ENCODE data around the gene EMC9. TPM values are rescaled to one million over a fixed set of nuclear protein-coding genes. Genes with fewer than 3 reads are reported as not detected.

The EMC9 gene
- total and polyA plus RNA-seq, 2 experiments from 2014 or later, result 13.8 to 34.1 TPM

GRCh38 chr14:24184104-24184970 is 42.9 kb upstream of the EMC9 start:
- TF ChIP-seq EZH2phosphoT487 (IDR thresholded peaks at IDR 0.05; ENCODE audit: low read depth, severe bottlenecking, unreplicated experiment), result no peak
- TF ChIP-seq EZH2 (IDR thresholded peaks at IDR 0.05; ENCODE audit: borderline replicate concordance), result no peak
- TF ChIP-seq, protein P1, sequence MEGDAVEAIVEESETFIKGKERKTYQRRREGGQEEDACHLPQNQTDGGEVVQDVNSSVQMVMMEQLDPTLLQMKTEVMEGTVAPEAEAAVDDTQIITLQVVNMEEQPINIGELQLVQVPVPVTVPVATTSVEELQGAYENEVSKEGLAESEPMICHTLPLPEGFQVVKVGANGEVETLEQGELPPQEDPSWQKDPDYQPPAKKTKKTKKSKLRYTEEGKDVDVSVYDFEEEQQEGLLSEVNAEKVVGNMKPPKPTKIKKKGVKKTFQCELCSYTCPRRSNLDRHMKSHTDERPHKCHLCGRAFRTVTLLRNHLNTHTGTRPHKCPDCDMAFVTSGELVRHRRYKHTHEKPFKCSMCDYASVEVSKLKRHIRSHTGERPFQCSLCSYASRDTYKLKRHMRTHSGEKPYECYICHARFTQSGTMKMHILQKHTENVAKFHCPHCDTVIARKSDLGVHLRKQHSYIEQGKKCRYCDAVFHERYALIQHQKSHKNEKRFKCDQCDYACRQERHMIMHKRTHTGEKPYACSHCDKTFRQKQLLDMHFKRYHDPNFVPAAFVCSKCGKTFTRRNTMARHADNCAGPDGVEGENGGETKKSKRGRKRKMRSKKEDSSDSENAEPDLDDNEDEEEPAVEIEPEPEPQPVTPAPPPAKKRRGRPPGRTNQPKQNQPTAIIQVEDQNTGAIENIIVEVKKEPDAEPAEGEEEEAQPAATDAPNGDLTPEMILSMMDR (IDR thresholded peaks at IDR 0.05; ENCODE audit: poor library complexity), result no peak
- H3K9me3 ChIP-seq (ENCODE audit: low read depth), result no peaks in the 10 kb centered on the region
- H4K20me1 ChIP-seq (ENCODE audit: insufficient read depth, poor library complexity, severe bottlenecking), result no peaks in the 10 kb centered on the region
- H3K4me3 ChIP-seq, result no peak overlapping the region
- no peaks in the 10 kb centered on the region for H3K36me3 ChIP-seq (replicated peaks; ENCODE audit: insufficient read depth, low read depth)
- no peaks in the 10 kb centered on the region for H3K9me2 ChIP-seq (replicated peaks; ENCODE audit: insufficient read depth)
- 93% methylated on average over 14 of the region's 19 CpGs for WGBS (ENCODE audit: low lambda C conversion rate, missing lambda C conversion rate)
- H2AFZ ChIP-seq, result no peak overlapping the region
- DNase-seq (ENCODE audit: low spot score), result no peak
- no peak overlapping the region for H3K4me2 ChIP-seq
- H3K4me1 ChIP-seq (ENCODE audit: insufficient read depth), result peaks cover 5% of the 10 kb centered on the region
- no peak overlapping the region for H3K27ac ChIP-seq
- H3K27me3 ChIP-seq, result no peaks in the 10 kb centered on the region
- peaks cover 14% of the 10 kb centered on the region for H3K79me2 ChIP-seq

- Histone ChIP-seq H3K79me2 (peaks cover 14% of the 10 kb centered on the region), H4K20me1 (ENCODE audit: insufficient read depth, poor library complexity, severe bottlenecking) (no peaks in the 10 kb centered on the region), H3K4me1 (ENCODE audit: insufficient read depth) (peaks cover 5% of the 10 kb centered on the region), H3K27me3 (no peaks in the 10 kb centered on the region), H3K4me2 (no peak overlapping the region), H3K4me3 (no peak overlapping the region), H3K36me3 (replicated peaks; ENCODE audit: insufficient read depth, low read depth) (no peaks in the 10 kb centered on the region), H3K9me2 (replicated peaks; ENCODE audit: insufficient read depth) (no peaks in the 10 kb centered on the region), H2AFZ (no peak overlapping the region), H3K27ac (no peak overlapping the region), H3K9me3 (ENCODE audit: low read depth) (no peaks in the 10 kb centered on the region)
- no peak for DNase-seq (ENCODE audit: low spot score)
- WGBS (ENCODE audit: low lambda C conversion rate, missing lambda C conversion rate), result 97% methylated on average over 12 of the region's 15 CpGs
- no peak for TF ChIP-seq EZH2 (IDR thresholded peaks at IDR 0.05; ENCODE audit: borderline replicate concordance)
- TF ChIP-seq, protein P1 (IDR thresholded peaks at IDR 0.05; ENCODE audit: poor library complexity), result no peak
- TF ChIP-seq EZH2phosphoT487 (IDR thresholded peaks at IDR 0.05; ENCODE audit: low read depth, severe bottlenecking, unreplicated experiment), result no peak
Observed at GRCh38 chr14:24183014-24183481, 41.7 kb upstream of the EMC9 start.

- H3K4me1 ChIP-seq (ENCODE audit: insufficient read depth), result no peaks in the 10 kb centered on the region
- WGBS (ENCODE audit: low lambda C conversion rate, missing lambda C conversion rate), result 91% methylated on average over 14 of the region's 14 CpGs
- peaks cover 10% of the 10 kb centered on the region for H3K79me2 ChIP-seq
- H3K27ac ChIP-seq, result no peak overlapping the region
- no peaks in the 10 kb centered on the region for H3K36me3 ChIP-seq (replicated peaks; ENCODE audit: insufficient read depth, low read depth)
- H3K27me3 ChIP-seq, result no peaks in the 10 kb centered on the region
- H4K20me1 ChIP-seq (ENCODE audit: insufficient read depth, poor library complexity, severe bottlenecking), result no peaks in the 10 kb centered on the region
- DNase-seq (ENCODE audit: low spot score), result no peak
- no peak overlapping the region for H3K4me3 ChIP-seq
- no peaks in the 10 kb centered on the region for H3K9me3 ChIP-seq (ENCODE audit: low read depth)
- TF ChIP-seq EZH2phosphoT487 (IDR thresholded peaks at IDR 0.05; ENCODE audit: low read depth, severe bottlenecking, unreplicated experiment), result no peak
- no peak for TF ChIP-seq EZH2 (IDR thresholded peaks at IDR 0.05; ENCODE audit: borderline replicate concordance)
- TF ChIP-seq, protein P1 (IDR thresholded peaks at IDR 0.05; ENCODE audit: poor library complexity), result no peak
- H2AFZ ChIP-seq, result no peak overlapping the region
- H3K4me2 ChIP-seq, result no peak overlapping the region
- no peaks in the 10 kb centered on the region for H3K9me2 ChIP-seq (replicated peaks; ENCODE audit: insufficient read depth)
Observed at GRCh38 chr14:24182110-24182882, 40.9 kb upstream of the EMC9 start.
